NCI-H446 (cell line): ENCODE results near the gene KRT14.
"Not testable (repeated sequence)": the region's sequence is repeated elsewhere in the genome, so short reads cannot be mapped to it uniquely, and the experiment has no call there.

Experiments used
- DNase-seq, 2 experiments: peaks; one replicate each; lab custom pipeline; 2025; lab: John Stamatoyannopoulos, UW

KRT14 gene

GRCh38 chr17:41586863-41587495 is at the start of gene KRT14:
TSS of gene KRT14 (minus strand) at chr17:41586895. CDS start at chr17:41586834, 61 bp downstream.
- no peak for DNase-seq

- peak in 1 of 2 experiments; percentile 8 for DNase-seq
These were observed 48.7 kb upstream of the KRT14 start for GRCh38 chr17:41635121-41636097.

DNA sequence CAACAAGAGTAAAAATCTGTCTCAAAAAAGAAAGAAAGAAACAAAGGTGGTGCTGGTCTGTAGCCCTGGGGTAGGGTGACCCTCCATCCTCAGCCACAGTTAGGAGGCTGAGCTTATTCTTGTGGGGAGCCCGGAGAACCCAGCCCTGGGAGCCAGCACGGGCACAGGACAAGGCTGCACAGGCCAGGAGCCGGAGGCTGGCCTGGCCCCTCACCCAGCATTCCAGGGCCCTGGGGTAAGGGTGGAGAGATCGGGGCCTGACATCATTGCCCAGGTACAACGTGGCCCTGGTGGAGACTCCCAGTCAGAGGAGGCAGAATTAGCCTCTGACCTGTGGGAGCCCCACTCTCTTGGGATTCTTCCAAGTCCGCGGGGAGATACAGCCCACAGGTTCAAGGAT is 47.9 kb upstream of the KRT14 start:
- DNase-seq: no peak

DNA sequence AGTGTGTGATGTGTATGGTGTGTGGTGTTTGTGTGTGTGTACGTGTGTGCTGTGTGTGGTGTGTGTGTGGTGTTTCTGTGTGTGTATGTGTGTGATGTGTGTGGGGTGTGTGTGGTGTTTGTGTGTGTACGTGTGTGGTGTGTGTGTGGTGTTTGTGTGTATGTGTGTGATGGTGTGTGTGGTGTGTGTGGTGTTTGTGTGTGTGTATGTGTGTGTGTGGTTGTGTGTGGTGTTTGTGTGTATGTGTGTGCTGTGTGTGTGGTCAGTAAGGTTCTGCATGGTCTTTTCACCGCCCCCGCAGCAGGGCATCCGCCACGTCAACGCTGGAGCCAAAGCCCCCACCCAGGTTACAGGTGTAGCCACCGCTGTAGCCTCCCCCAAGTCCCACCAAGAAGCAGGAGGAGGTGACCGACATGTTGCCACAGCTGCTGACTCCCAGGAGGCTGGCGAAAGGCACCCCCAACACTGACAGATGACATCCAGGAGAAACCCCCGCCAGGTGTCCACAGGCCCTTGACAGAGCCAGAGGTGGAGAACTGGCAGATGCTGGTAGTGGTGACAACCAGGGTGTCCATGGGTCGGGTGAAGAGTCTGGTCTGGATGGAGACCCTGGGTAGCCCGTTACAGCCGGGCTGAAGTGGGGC is 47.0 kb upstream of the KRT14 start:
- no peak for DNase-seq

DNA sequence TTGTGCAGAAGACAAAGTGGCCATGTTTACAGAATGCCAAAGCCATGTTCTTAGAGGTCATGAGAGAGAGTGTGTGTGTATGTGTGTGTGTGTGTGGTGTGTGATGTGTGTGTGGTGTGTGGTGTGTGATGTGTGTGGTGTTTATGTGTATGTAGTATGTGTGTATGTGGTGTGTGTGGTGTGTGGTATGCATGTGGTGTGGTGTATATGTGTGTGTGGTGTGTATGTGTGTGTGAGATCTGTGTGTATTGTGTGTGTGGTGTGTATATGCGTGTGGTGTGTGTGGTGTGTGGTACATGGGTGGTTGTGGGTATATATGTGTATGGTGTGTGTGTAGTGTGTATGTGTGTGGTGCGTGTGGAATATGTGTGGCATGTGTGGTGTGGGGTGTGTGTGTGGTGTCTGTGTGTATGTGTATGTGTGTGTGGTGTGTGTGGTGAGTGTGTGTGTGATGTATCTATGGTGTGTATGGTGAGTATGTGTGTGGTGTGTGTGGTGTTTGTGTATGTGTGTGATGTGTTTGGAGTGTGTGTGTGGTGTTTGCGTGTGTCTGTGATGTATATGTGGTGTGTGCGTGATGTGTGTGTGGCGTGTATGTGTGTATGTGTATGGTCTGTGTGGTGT is 45.9 kb upstream of the KRT14 start:
- no peak for DNase-seq

- DNase-seq: no peak
These were observed 45.2 kb upstream of the KRT14 start for GRCh38 chr17:41631898-41632285.

GRCh38 chr17:41631025-41631897 is 44.6 kb upstream of the KRT14 start:
- no peak for DNase-seq

GRCh38 chr17:41629826-41630670 is 43.4 kb upstream of the KRT14 start:
- no peak for DNase-seq

DNA sequence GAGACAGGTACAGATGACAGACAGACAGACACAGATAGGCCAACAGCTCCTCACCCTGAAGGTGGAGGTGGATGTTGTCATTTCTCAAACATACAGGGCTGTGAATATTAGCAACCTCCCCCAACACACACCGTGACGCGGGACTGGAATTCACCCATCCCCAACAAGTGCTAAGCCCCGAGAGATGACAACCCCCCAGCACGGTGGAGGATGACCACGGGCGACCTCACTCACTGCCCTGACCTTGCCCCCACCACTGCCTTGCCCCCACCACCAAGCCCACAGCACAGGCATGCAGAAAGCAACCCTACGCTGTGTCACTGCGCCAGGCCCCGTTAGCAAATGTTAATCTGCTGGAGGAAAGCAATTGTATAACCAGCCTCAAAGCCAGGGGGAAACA is 42.6 kb upstream of the KRT14 start:
- no peak for DNase-seq

DNA sequence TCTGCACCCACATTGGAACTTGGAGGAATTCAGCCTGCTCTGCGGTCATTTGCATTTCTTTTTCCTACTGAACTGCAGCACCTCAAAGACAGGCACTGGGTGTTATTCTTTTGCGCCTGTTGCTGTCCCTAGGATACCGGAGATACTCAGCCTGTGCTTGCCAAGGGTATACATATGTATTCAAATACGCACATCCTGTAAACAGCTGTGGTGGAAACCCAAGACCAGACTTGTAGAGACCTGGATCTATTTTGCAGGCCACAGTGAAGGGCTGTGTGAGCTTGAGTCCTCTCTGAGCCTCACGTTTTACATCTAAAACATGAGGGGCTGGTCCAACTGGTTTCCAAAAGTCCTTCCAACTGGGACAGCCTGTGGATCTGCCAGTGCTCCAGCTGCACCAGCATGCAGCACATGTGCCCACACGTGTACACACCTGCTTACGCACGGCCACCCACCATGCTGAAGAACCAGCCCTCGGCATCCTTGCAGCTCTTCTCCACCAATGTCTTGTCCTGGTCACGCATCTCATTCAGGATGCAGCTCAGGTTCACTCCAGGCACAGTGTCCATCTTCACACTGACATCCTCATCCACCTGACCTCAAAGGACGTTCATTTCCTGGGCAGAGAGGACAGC is 42.0 kb upstream of the KRT14 start:
- DNase-seq: not testable (repeated sequence)

DNA sequence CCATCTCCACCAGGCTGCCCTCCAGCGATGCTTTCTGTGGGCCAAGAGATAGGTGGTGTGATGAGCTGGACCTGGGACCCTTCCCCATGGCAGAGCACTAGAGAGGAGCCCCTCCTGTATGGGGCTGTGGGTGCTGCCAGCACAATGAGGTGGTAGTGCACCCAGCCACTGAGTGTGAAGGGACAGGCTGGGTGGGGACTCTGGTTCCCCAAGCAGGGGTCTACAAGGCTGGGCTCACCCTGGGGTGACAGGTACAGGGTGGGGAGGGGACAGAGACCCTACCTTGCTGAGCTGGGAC is 41.3 kb upstream of the KRT14 start:
- not testable (repeated sequence) for DNase-seq

GRCh38 chr17:41627316-41628072 is 40.8 kb upstream of the KRT14 start:
- no peak for DNase-seq

GRCh38 chr17:41626914-41627295 is 40.2 kb upstream of the KRT14 start:
- not testable (repeated sequence) for DNase-seq

- not testable (repeated sequence) for DNase-seq
These were observed 39.6 kb upstream of the KRT14 start for GRCh38 chr17:41626028-41626913.

DNA sequence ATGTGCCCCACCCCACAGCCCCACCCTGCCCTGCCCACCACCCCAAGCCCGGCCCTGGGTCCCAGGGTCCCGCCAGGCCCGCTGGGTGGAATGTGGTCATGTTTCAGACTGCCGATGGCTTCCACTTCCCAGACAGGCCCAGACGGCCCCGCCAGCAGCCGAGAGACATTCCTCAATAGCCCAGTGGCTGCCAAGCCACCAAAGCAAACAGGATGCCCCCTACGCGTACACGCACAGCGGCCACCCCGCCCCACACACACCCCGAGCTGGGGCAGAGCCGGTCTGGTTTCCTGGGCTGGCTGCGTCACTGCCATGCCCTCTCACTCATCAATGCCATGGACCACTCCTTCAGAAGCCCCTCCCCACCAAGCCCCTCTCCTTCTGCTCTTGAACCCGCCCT is 38.9 kb upstream of the KRT14 start:
- no peak for DNase-seq

- DNase-seq: no peak
These were observed 37.8 kb upstream of the KRT14 start, which contains the start of gene KRT17 for GRCh38 chr17:41624208-41625101. TSS of gene KRT17 (minus strand) at chr17:41624575. CDS start at chr17:41624509, 66 bp downstream.
